HTERT RPE-1 (cell line): Measurements from ENCODE around the gene BNC2.

Experiments used
- in situ Hi-C: fragments of 300-500 bp; cut with MboI; formaldehyde crosslinking; loops from 4 replicates; pipeline ENCODE4 v1.14.3; 2020; ENCODE audit warnings: low sequenced_read_pairs

Gene BNC2

GRCh38 chr9:16683326-16683725 lies 187.1 kb downstream of the BNC2 start:
- in situ Hi-C loops = no loop called here

- in situ Hi-C loops = no loop called here
Measured at GRCh38 chr9:16682273-16682672, 188.2 kb downstream of the BNC2 start.

- in situ Hi-C loops = no loop called here
Measured at GRCh38 chr9:16681652-16681987, 188.8 kb downstream of the BNC2 start.

GRCh38 chr9:16680975-16681651 lies 189.4 kb downstream of the BNC2 start:
- in situ Hi-C loops = no loop called here

GRCh38 chr9:16680541-16680940 lies 189.9 kb downstream of the BNC2 start:
- in situ Hi-C loops = no loop called here

GRCh38 chr9:16679327-16679821 lies 191.1 kb downstream of the BNC2 start:
- in situ Hi-C loops = no loop called here

GRCh38 chr9:16676519-16676918 lies 194.0 kb downstream of the BNC2 start:
- in situ Hi-C loops = no loop called here

GRCh38 chr9:16675131-16675530 lies 195.3 kb downstream of the BNC2 start:
- in situ Hi-C loops = no loop called here

GRCh38 chr9:16673171-16673570 lies 197.3 kb downstream of the BNC2 start:
- in situ Hi-C loops = no loop called here

GRCh38 chr9:16672501-16672900 lies 198.0 kb downstream of the BNC2 start:
- in situ Hi-C loops = no loop called here

- in situ Hi-C loops = no loop called here
Measured at GRCh38 chr9:16671591-16672137, 198.8 kb downstream of the BNC2 start.

- in situ Hi-C loops = no loop called here
Measured at GRCh38 chr9:16670791-16671190, 199.7 kb downstream of the BNC2 start.

- in situ Hi-C loops = no loop called here
Measured at GRCh38 chr9:16668734-16669295, 201.7 kb downstream of the BNC2 start.

GRCh38 chr9:16664211-16664610 lies 206.3 kb downstream of the BNC2 start:
- in situ Hi-C loops = no loop called here

- in situ Hi-C loops = no loop called here
Measured at GRCh38 chr9:16661816-16662215, 208.7 kb downstream of the BNC2 start.

- in situ Hi-C loops = no loop called here
Measured at GRCh38 chr9:16659096-16659495, 211.4 kb downstream of the BNC2 start.

GRCh38 chr9:16656432-16657169 lies 213.9 kb downstream of the BNC2 start:
- in situ Hi-C loops = no loop called here

- in situ Hi-C loops = no loop called here
Measured at GRCh38 chr9:16654596-16655126, 215.8 kb downstream of the BNC2 start.

GRCh38 chr9:16653491-16654399 lies 216.7 kb downstream of the BNC2 start:
- in situ Hi-C loops = no loop called here

GRCh38 chr9:16652582-16652981 lies 217.9 kb downstream of the BNC2 start:
- in situ Hi-C loops = no loop called here
